Uterus (tissue), 2 donors: Measurements from ENCODE around the gene CMTM6.
"Not testable (repeated sequence)": the region's sequence is repeated elsewhere in the genome, so short reads cannot be mapped to it uniquely, and the experiment has no call there.

Experiments
- POLR2A ChIP-seq, 2 donors: fragments of 450-650 bp; IDR thresholded peaks; one replicate each; pipeline ENCODE4 v1.6.1; 2016; ENCODE audit warnings: antibody characterized with exemption in 2 of 2, mild to moderate bottlenecking in 1 of 2, moderate library complexity in 1 of 2
- TF ChIP-seq, protein P1 (sequence below), 4 experiments: fragments of 200-600 bp in 2 of 4; fragments of 450-650 bp in 2 of 4; sonication (generic) in 2 of 4; IDR thresholded peaks; one replicate each; pipeline ENCODE4 v1.5.1; 2016 to 2019; ENCODE audit warnings: antibody characterized with exemption in 4 of 4, mild to moderate bottlenecking in 2 of 4, moderate library complexity in 1 of 4

DNA sequence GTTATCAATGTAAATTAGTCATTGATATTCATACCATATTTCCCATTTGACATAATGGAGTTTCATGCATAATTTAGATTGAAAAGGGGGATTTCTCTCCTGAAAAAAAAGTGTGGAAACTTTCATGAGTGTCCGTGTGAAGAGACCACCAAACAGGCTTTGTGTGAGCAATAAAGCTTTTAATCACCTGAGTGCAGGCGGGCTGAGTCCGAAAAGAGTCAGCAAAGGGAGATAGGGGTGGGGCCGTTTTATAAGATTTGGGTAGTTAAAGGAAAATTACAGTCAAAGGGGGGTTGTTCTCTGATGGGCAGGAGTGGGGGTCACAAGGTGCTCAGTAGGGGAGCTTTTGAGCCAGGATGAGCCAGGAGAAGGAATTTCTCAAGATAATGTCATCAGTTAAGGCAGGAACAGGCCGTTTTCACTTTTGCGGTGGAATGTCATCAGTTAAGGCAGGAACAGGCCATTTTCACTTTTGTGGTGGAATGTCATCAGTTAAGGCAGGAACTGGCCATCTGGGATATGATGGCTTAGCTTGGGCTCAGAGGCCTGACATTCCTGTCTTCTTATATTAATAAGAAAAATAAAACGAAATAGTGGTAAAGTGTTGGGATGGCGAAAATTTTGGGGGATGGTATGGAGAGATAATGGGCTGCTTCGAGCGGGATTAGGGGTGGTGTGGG, 41.7 kb downstream of the CMTM6 start:
- TF ChIP-seq POLR2A (IDR thresholded peaks at IDR 0.05) = not testable (repeated sequence)
- TF ChIP-seq, protein P1, sequence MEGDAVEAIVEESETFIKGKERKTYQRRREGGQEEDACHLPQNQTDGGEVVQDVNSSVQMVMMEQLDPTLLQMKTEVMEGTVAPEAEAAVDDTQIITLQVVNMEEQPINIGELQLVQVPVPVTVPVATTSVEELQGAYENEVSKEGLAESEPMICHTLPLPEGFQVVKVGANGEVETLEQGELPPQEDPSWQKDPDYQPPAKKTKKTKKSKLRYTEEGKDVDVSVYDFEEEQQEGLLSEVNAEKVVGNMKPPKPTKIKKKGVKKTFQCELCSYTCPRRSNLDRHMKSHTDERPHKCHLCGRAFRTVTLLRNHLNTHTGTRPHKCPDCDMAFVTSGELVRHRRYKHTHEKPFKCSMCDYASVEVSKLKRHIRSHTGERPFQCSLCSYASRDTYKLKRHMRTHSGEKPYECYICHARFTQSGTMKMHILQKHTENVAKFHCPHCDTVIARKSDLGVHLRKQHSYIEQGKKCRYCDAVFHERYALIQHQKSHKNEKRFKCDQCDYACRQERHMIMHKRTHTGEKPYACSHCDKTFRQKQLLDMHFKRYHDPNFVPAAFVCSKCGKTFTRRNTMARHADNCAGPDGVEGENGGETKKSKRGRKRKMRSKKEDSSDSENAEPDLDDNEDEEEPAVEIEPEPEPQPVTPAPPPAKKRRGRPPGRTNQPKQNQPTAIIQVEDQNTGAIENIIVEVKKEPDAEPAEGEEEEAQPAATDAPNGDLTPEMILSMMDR (IDR thresholded peaks at IDR 0.05) = not testable (repeated sequence)
